ENCODE measurements around the gene WFS1. TPM values are rescaled to one million over a fixed set of nuclear protein-coding genes. Genes with fewer than 3 reads are reported as not detected.

WFS1 gene
- total RNA-seq, 1 donor, result 17.0 TPM

DNA sequence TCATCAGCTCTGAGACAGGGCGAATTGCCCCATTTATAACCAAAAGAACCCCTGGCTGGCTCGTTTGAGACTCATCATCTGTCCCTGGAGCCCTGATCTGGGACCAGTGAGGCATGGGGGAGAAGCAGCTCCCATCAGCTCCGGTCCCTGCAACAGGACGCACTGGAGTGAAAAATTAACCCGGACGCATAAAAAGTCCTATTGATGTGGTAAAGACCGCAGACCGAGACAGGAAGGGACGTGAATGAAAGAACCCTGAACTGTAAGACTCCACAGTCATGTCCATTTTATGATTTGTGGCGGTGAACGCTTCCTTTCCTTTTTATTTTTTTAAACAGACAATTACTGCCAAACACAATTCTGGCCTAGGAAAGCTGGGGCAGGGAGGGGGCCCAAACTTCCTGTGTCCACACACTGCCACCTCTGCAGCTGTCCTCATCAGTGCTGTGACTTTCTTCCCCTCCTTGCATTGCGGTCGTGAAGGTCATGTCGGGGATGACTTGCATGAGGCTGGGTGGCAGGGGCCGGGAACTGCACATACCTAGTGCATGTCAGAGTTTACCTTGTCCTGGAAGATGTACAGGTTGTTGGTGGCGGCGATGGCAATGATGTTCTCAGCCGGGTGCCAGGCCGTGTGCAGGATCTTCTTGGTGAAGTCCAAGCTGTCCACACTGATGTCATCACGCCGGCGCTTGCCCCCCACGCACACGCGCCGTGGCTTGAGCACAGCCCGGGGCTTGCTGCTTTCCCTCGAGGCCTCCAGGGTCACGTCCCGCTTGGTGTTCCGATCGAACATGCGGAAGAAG is 53.3 kb downstream of the WFS1 start:
- peaks cover 3% of the 10 kb centered on the region for H3K9me3 ChIP-seq (ENCODE audit: low read depth, low read length)
- TF ChIP-seq, protein P1, sequence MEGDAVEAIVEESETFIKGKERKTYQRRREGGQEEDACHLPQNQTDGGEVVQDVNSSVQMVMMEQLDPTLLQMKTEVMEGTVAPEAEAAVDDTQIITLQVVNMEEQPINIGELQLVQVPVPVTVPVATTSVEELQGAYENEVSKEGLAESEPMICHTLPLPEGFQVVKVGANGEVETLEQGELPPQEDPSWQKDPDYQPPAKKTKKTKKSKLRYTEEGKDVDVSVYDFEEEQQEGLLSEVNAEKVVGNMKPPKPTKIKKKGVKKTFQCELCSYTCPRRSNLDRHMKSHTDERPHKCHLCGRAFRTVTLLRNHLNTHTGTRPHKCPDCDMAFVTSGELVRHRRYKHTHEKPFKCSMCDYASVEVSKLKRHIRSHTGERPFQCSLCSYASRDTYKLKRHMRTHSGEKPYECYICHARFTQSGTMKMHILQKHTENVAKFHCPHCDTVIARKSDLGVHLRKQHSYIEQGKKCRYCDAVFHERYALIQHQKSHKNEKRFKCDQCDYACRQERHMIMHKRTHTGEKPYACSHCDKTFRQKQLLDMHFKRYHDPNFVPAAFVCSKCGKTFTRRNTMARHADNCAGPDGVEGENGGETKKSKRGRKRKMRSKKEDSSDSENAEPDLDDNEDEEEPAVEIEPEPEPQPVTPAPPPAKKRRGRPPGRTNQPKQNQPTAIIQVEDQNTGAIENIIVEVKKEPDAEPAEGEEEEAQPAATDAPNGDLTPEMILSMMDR (IDR thresholded peaks at IDR 0.05; ENCODE audit: extremely low read depth, low read depth, low read length), result no peak
- no peak overlapping the region for H3K4me2 ChIP-seq (ENCODE audit: insufficient read depth, low read length)
- no peaks in the 10 kb centered on the region for H3K36me3 ChIP-seq (ENCODE audit: insufficient read depth, low read length)
- H3K27me3 ChIP-seq (ENCODE audit: insufficient read depth, low read length), result peaks cover 7% of the 10 kb centered on the region
- H3K27ac ChIP-seq (ENCODE audit: low read depth, low read length), result no peak overlapping the region
- no peak overlapping the region for H2AFZ ChIP-seq (ENCODE audit: low read length)
- H3K4me3 ChIP-seq (ENCODE audit: insufficient read depth, low read length), result no peak overlapping the region
- no peaks in the 10 kb centered on the region for H4K20me1 ChIP-seq (ENCODE audit: insufficient read depth, low read length)
- DNase-seq (ENCODE audit: insufficient read length, low spot score, missing footprints), result no peak
- H3K4me1 ChIP-seq (ENCODE audit: insufficient read depth, low read length), result no peaks in the 10 kb centered on the region
- no peaks in the 10 kb centered on the region for H3K79me2 ChIP-seq (ENCODE audit: insufficient read depth, low read length)

DNA sequence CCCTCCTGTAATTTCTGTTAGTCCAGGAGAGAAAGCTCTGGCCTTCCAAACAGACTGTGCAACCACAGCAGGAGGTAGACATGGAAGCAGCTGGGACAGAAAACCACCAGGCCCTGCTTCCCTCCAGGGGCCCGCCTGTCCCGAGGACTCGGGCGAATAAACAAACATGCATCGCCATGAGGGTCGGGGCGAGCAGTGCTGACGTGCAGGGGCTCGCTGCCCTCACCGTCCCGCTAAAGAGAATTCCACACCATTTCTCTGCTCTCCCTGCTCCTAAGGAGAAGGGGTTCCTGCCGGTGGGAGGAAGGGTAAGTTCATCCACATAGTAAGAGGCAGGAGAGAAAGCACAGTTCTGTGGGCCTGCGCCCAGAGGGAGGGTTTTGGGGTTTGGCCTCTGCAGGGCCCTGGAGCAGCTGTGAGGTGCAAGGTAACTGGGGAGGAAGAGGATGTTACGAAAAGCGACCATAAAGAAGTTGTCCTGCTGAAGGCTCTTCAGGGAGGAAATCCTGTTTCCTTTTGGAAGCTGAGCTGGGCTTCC is 54.9 kb downstream of the WFS1 start:
- H3K27ac ChIP-seq (ENCODE audit: low read depth, low read length), result no peak overlapping the region
- no peaks in the 10 kb centered on the region for H3K4me1 ChIP-seq (ENCODE audit: insufficient read depth, low read length)
- TF ChIP-seq, protein P1 (IDR thresholded peaks at IDR 0.05; ENCODE audit: extremely low read depth, low read depth, low read length), result no peak
- H3K4me3 ChIP-seq (ENCODE audit: insufficient read depth, low read length), result no peak overlapping the region
- peaks cover 3% of the 10 kb centered on the region for H3K9me3 ChIP-seq (ENCODE audit: low read depth, low read length)
- no peaks in the 10 kb centered on the region for H3K36me3 ChIP-seq (ENCODE audit: insufficient read depth, low read length)
- H3K4me2 ChIP-seq (ENCODE audit: insufficient read depth, low read length), result no peak overlapping the region
- peaks cover 6% of the 10 kb centered on the region for H3K27me3 ChIP-seq (ENCODE audit: insufficient read depth, low read length)
- DNase-seq (ENCODE audit: insufficient read length, low spot score, missing footprints), result no peak
- H2AFZ ChIP-seq (ENCODE audit: low read length), result no peak overlapping the region
- H3K79me2 ChIP-seq (ENCODE audit: insufficient read depth, low read length), result no peaks in the 10 kb centered on the region
- no peaks in the 10 kb centered on the region for H4K20me1 ChIP-seq (ENCODE audit: insufficient read depth, low read length)

DNA sequence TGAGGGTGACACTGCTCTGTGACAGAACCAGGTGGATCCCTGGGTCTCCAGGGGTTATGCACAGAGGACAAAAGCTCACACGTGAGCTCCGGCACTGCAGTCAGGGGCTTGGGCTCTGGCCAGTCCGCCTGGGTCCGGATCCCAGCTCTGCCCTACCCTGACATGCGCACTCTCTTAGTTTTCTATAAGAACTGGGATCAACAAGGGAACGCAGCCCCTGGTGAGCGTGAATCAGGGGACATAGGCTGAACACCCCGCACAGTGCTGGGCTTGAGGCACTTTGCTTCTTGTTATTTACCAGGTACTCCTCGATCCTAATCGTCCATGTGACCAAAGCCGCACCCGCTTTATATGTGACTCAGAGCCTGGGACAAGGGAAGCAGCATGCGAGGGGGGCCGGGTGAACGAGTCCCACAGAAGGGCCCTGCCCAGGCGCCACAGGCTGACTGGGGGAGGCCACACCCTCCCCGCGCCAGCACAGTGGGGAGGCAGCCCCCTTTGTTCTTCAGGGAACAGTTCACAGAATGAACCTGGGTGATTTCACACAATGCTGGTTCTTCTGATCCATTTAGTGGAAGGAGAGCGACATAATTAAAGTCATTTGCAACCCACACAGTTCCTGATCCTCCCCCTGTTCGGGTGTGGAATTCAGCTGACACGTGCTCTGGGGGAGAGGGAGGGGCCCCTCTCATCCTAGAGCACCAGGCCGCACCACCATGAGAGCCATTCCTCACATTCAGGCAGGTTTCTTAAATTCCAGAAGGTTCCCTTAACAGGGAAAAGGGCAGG is 55.5 kb downstream of the WFS1 start:
- Histone ChIP-seq H2AFZ (ENCODE audit: low read length) (no peak overlapping the region), H3K4me1 (ENCODE audit: insufficient read depth, low read length) (no peaks in the 10 kb centered on the region), H3K4me3 (ENCODE audit: insufficient read depth, low read length) (no peak overlapping the region), H3K4me2 (ENCODE audit: insufficient read depth, low read length) (no peak overlapping the region), H3K27me3 (ENCODE audit: insufficient read depth, low read length) (peaks cover 4% of the 10 kb centered on the region), H3K9me3 (ENCODE audit: low read depth, low read length) (peaks cover 1% of the 10 kb centered on the region), H3K79me2 (ENCODE audit: insufficient read depth, low read length) (no peaks in the 10 kb centered on the region), H3K27ac (ENCODE audit: low read depth, low read length) (no peak overlapping the region), H3K36me3 (ENCODE audit: insufficient read depth, low read length) (no peaks in the 10 kb centered on the region), H4K20me1 (ENCODE audit: insufficient read depth, low read length) (no peaks in the 10 kb centered on the region)
- TF ChIP-seq, protein P1 (IDR thresholded peaks at IDR 0.05; ENCODE audit: extremely low read depth, low read depth, low read length), result no peak
- no peak for DNase-seq (ENCODE audit: insufficient read length, low spot score, missing footprints)

Measured in osteoblast (primary cell).